Karpas-422 (cell line): ENCODE measurements around the gene ENDOV. TPM values are rescaled to one million over a fixed set of nuclear protein-coding genes. Genes with fewer than 3 reads are reported as not detected.

Source experiments
- DNase-seq: peaks from one replicate; pipeline ENCODE4 v3.0.0-alpha.2; 2015
- H2AFZ ChIP-seq: fragments of 200-600 bp; sonication (generic); 2 replicates; pipeline ENCODE4 v1.6.1; 2014; ENCODE audit warnings: antibody characterized with exemption, low read length, mixed read lengths
- H3K27ac ChIP-seq: fragments of 200-600 bp; sonication (generic); 2 replicates; pipeline ENCODE4 v1.5.1; 2014; ENCODE audit warnings: mild to moderate bottlenecking, low read length, moderate library complexity
- H3K27me3 ChIP-seq: fragments of 200-600 bp; sonication (generic); 2 replicates; pipeline ENCODE4 v1.6.1; 2014; ENCODE audit warnings: low read length, mixed read lengths
- H3K36me3 ChIP-seq: fragments of 200-600 bp; sonication (generic); 2 replicates; pipeline ENCODE4 v1.6.1; 2014; ENCODE audit warnings: low read length, mixed read lengths; ENCODE audit not compliant: insufficient read depth
- H3K4me1 ChIP-seq: fragments of 200-600 bp; sonication (generic); 2 replicates; pipeline ENCODE4 v1.6.1; 2014; ENCODE audit warnings: mild to moderate bottlenecking, low read length, mixed read lengths
- H3K4me2 ChIP-seq: fragments of 200-600 bp; sonication (generic); 2 replicates; pipeline ENCODE4 v1.6.1; 2014; ENCODE audit warnings: low read length, low read depth, mild to moderate bottlenecking; ENCODE audit not compliant: poor library complexity, severe bottlenecking
- H3K4me3 ChIP-seq: fragments of 200-600 bp; sonication (generic); 2 replicates; pipeline ENCODE4 v1.5.1; 2014; ENCODE audit warnings: mild to moderate bottlenecking, antibody characterized with exemption, low read length, mixed read lengths
- H3K79me2 ChIP-seq: fragments of 200-600 bp; sonication (generic); 2 replicates; pipeline ENCODE4 v1.6.1; 2014; ENCODE audit warnings: mild to moderate bottlenecking, low read length, mixed read lengths
- H3K9ac ChIP-seq: fragments of 200-600 bp; sonication (generic); 2 replicates; pipeline ENCODE4 v1.6.0; 2014; ENCODE audit warnings: low read length
- H3K9me2 ChIP-seq: fragments of 200-600 bp; sonication (generic), shearing (Covaris generic); replicated peaks from 2 replicates; pipeline ENCODE4 v1.6.0; 2014; ENCODE audit warnings: mild to moderate bottlenecking, low read length, moderate library complexity; ENCODE audit not compliant: insufficient read depth
- H3K9me3 ChIP-seq: fragments of 300-700, 200-600 bp; sonication (generic); 2 replicates; pipeline ENCODE4 v1.6.1; 2014; ENCODE audit warnings: low read length, mixed read lengths
- H4K20me1 ChIP-seq: fragments of 200-600 bp; sonication (generic); 2 replicates; pipeline ENCODE4 v1.6.1; 2014; ENCODE audit warnings: mild to moderate bottlenecking, antibody characterized with exemption, low read length, low read depth; ENCODE audit not compliant: insufficient read depth
- total RNA-seq: library from RNA; depleted of rRNA; stranded (reverse); fragments of >200 nt; shearing (Covaris generic); gene quantifications from 2 replicates; pipeline ENCODE4 v1.2.3, GENCODE V29; 2014; ENCODE audit warnings: low replicate concordance

Gene ENDOV
- total RNA-seq, 1 experiment from 2014 or later = 22.7 TPM

DNA sequence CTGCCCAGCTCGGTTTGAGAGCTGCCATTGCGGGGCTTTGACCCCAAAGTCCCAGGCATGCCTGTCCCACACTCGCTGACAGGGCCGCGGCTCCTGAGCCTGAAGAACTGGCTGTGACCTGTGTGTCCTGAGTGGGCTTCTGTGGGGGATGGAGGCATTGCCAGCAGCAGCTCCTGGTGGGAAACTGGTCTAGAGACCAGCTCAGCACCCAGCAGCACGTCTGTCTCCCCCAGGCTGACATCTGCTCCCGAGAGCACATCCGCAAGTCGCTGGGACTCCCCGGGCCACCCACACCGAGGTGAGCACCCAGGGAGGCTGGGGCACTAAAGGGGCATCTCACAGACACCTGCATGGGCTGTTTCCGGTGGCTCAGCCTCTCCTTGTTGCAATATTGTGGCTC, 13.4 kb downstream of the ENDOV start:
- Histone ChIP-seq H3K9me2 (no peaks in the 10 kb centered on the region), H3K9ac (no peak overlapping the region)

DNA sequence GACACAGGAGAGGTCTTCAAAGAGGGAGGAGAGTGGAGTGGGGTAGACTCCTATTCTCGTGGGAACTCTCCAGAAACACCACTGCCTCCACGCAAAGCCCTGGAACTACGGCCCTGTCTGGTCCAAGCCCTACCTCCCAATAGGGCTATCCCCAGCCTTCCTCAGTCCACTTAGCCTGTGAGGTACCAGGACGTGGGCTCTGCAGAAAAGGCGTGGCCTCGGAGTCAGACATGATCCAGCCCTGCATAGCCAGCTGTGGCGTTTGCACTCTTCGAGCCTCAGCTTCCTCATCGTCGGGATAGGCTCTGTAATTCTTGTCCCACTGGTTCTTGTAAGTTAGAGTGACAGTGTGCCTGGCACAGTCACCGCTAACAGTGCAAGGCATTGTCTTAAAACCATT, 13.8 kb downstream of the ENDOV start:
- Histone ChIP-seq H2AFZ (no peak overlapping the region), H4K20me1 (peaks cover 4% of the 10 kb centered on the region; the same call in 1 of the 2 replicates), H3K9ac (no peak overlapping the region), H3K27ac (no peak overlapping the region), H3K9me2 (no peaks in the 10 kb centered on the region), H3K4me2 (no peak overlapping the region), H3K27me3 (no peaks in the 10 kb centered on the region), H3K4me3 (no peak overlapping the region), H3K36me3 (no peaks in the 10 kb centered on the region), H3K9me3 (no peaks in the 10 kb centered on the region), H3K4me1 (no peaks in the 10 kb centered on the region; the same call in 1 of the 2 replicates), H3K79me2 (no peaks in the 10 kb centered on the region)
- DNase-seq = no peak

More for the DNA sequence above, 13.4 kb downstream of the ENDOV start:
- no peak overlapping the region for H2AFZ ChIP-seq
- peaks cover 4% of the 10 kb centered on the region; the same call in 1 of the 2 replicates for H4K20me1 ChIP-seq
- no peak overlapping the region for H3K4me2 ChIP-seq
- no peaks in the 10 kb centered on the region; the same call in 1 of the 2 replicates for H3K4me1 ChIP-seq
- no peaks in the 10 kb centered on the region for H3K79me2 ChIP-seq
- DNase-seq = no peak
- H3K36me3 ChIP-seq = no peaks in the 10 kb centered on the region
- no peaks in the 10 kb centered on the region for H3K27me3 ChIP-seq
- no peak overlapping the region for H3K27ac ChIP-seq
- H3K4me3 ChIP-seq = no peak overlapping the region
- no peaks in the 10 kb centered on the region for H3K9me3 ChIP-seq

GRCh38 chr17:80429356-80430275, 14.6 kb downstream of the ENDOV start:
- H3K4me2 ChIP-seq = no peak overlapping the region
- H3K9ac ChIP-seq = no peak overlapping the region

GRCh38 chr17:80430446-80431245, 15.7 kb downstream of the ENDOV start:
- no peak overlapping the region for H3K4me2 ChIP-seq
- no peak for DNase-seq

More at GRCh38 chr17:80429356-80430275, 14.6 kb downstream of the ENDOV start:
- Histone ChIP-seq H3K4me1 (no peaks in the 10 kb centered on the region; the same call in 1 of the 2 replicates), H4K20me1 (peaks cover 4% of the 10 kb centered on the region; the same call in 1 of the 2 replicates), H3K27me3 (no peaks in the 10 kb centered on the region), H3K9me2 (no peaks in the 10 kb centered on the region), H3K4me3 (no peak overlapping the region), H3K9me3 (no peaks in the 10 kb centered on the region), H3K27ac (no peak overlapping the region), H3K79me2 (no peaks in the 10 kb centered on the region), H2AFZ (no peak overlapping the region), H3K36me3 (no peaks in the 10 kb centered on the region)
- DNase-seq = no peak

GRCh38 chr17:80431246-80432195, 16.6 kb downstream of the ENDOV start:
- Histone ChIP-seq H3K9me2 (no peaks in the 10 kb centered on the region), H3K9me3 (no peaks in the 10 kb centered on the region), H4K20me1 (peaks cover 4% of the 10 kb centered on the region; the same call in 1 of the 2 replicates), H3K4me1 (peaks cover 3% of the 10 kb centered on the region), H3K27ac (no peak overlapping the region), H2AFZ (no peak overlapping the region), H3K79me2 (no peaks in the 10 kb centered on the region), H3K27me3 (no peaks in the 10 kb centered on the region), H3K9ac (no peak overlapping the region), H3K36me3 (no peaks in the 10 kb centered on the region), H3K4me3 (no peak overlapping the region), H3K4me2 (no peak overlapping the region)
- no peak for DNase-seq

More at GRCh38 chr17:80430446-80431245, 15.7 kb downstream of the ENDOV start:
- H4K20me1 ChIP-seq = peaks cover 4% of the 10 kb centered on the region; the same call in 1 of the 2 replicates
- H3K4me3 ChIP-seq = no peak overlapping the region
- no peak overlapping the region for H2AFZ ChIP-seq
- no peak overlapping the region for H3K9ac ChIP-seq
- H3K79me2 ChIP-seq = no peaks in the 10 kb centered on the region
- H3K4me1 ChIP-seq = peaks cover 3% of the 10 kb centered on the region
- no peaks in the 10 kb centered on the region for H3K36me3 ChIP-seq
- H3K27ac ChIP-seq = no peak overlapping the region
- H3K9me3 ChIP-seq = no peaks in the 10 kb centered on the region
- H3K9me2 ChIP-seq = no peaks in the 10 kb centered on the region
- no peaks in the 10 kb centered on the region for H3K27me3 ChIP-seq

- no peaks in the 10 kb centered on the region for H3K9me2 ChIP-seq
- H2AFZ ChIP-seq = no peak overlapping the region
- H4K20me1 ChIP-seq = no peaks in the 10 kb centered on the region; the same call in 1 of the 2 replicates
- no peak for DNase-seq
- no peak overlapping the region for H3K4me3 ChIP-seq
- H3K36me3 ChIP-seq = no peaks in the 10 kb centered on the region
- peaks cover 3% of the 10 kb centered on the region; the same call in 1 of the 2 replicates for H3K4me1 ChIP-seq
- H3K9ac ChIP-seq = no peak overlapping the region
- no peaks in the 10 kb centered on the region for H3K9me3 ChIP-seq
- H3K4me2 ChIP-seq = no peak overlapping the region
- no peak overlapping the region for H3K27ac ChIP-seq
- no peaks in the 10 kb centered on the region for H3K79me2 ChIP-seq
- no peaks in the 10 kb centered on the region for H3K27me3 ChIP-seq
Observed at GRCh38 chr17:80432350-80432955, 17.5 kb downstream of the ENDOV start.

GRCh38 chr17:80432961-80433550, 18.1 kb downstream of the ENDOV start:
- H3K9me2 ChIP-seq = no peaks in the 10 kb centered on the region
- DNase-seq = no peak
- no peaks in the 10 kb centered on the region for H3K27me3 ChIP-seq
- H3K27ac ChIP-seq = no peak overlapping the region
- peaks cover 3% of the 10 kb centered on the region; the same call in 1 of the 2 replicates for H3K4me1 ChIP-seq
- H3K9me3 ChIP-seq = no peaks in the 10 kb centered on the region
- H3K36me3 ChIP-seq = no peaks in the 10 kb centered on the region
- no peak overlapping the region for H2AFZ ChIP-seq
- no peak overlapping the region for H3K4me3 ChIP-seq
- H3K4me2 ChIP-seq = no peak overlapping the region
- H4K20me1 ChIP-seq = no peaks in the 10 kb centered on the region; the same call in 1 of the 2 replicates
- no peak overlapping the region for H3K9ac ChIP-seq
- H3K79me2 ChIP-seq = no peaks in the 10 kb centered on the region
